Loucy (cell line): ENCODE measurements around the gene CCDC57.

Experiments used
- H2AFZ ChIP-seq: fragments of 200-600 bp; sonication (generic); 2 replicates; pipeline ENCODE4 v1.6.0; 2016; ENCODE audit warnings: antibody characterized with exemption, mild to moderate bottlenecking, low read length, moderate library complexity
- H3F3A ChIP-seq: fragments of 200-600 bp; 2 replicates; pipeline ENCODE4 v1.6.0; 2016; ENCODE audit warnings: antibody characterized with exemption, low read depth, mild to moderate bottlenecking
- H3K27me3 ChIP-seq: fragments of 200-600 bp; sonication (generic); 2 replicates; pipeline ENCODE4 v1.6.1; 2014; ENCODE audit warnings: low read length, mild to moderate bottlenecking; ENCODE audit not compliant: insufficient read depth, poor library complexity, severe bottlenecking
- H3K36me3 ChIP-seq: fragments of 200-600 bp; sonication (generic); 2 replicates; pipeline ENCODE4 v1.6.1; 2016; ENCODE audit warnings: low read length; ENCODE audit not compliant: insufficient read depth
- H3K4me1 ChIP-seq: fragments of 200-600 bp; sonication (generic); 2 replicates; pipeline ENCODE4 v1.5.1; 2014; ENCODE audit warnings: low read length, mild to moderate bottlenecking; ENCODE audit not compliant: insufficient read depth, poor library complexity, severe bottlenecking
- H3K4me2 ChIP-seq: fragments of 200-600 bp; sonication (generic); 2 replicates; pipeline ENCODE4 v1.6.0; 2014; ENCODE audit warnings: antibody characterized with exemption, low read length, low read depth, mild to moderate bottlenecking; ENCODE audit not compliant: poor library complexity, severe bottlenecking
- H3K4me3 ChIP-seq: fragments of 200-600 bp; sonication (generic); 2 replicates; pipeline ENCODE4 v1.5.1; 2014; ENCODE audit warnings: low read length, mild to moderate bottlenecking, mixed read lengths; ENCODE audit not compliant: poor library complexity, severe bottlenecking
- H3K79me2 ChIP-seq: fragments of 200-600 bp; sonication (generic); 2 replicates; pipeline ENCODE4 v1.6.1; 2014; ENCODE audit warnings: low read length; ENCODE audit not compliant: insufficient read depth
- H3K9ac ChIP-seq: fragments of 200-600 bp; sonication (generic); 2 replicates; pipeline ENCODE4 v1.6.0; 2014; ENCODE audit warnings: mild to moderate bottlenecking, low read depth, low read length, moderate library complexity; ENCODE audit not compliant: poor library complexity, severe bottlenecking
- H3K9me2 ChIP-seq: fragments of 200-600 bp; sonication (generic); replicated peaks from 2 replicates; pipeline ENCODE4 v1.6.1; 2016; ENCODE audit warnings: low read depth, low read length, mixed read lengths
- H3K9me3 ChIP-seq: fragments of 200-600 bp; sonication (generic); 2 replicates; pipeline ENCODE4 v1.6.1; 2014; ENCODE audit warnings: mild to moderate bottlenecking, antibody characterized with exemption, low read length, low read depth; ENCODE audit not compliant: insufficient read depth
- H4K20me1 ChIP-seq: fragments of 200-600 bp; sonication (generic); 2 replicates; pipeline ENCODE4 v1.6.0; 2014; ENCODE audit warnings: antibody characterized with exemption, low read length, mild to moderate bottlenecking; ENCODE audit not compliant: insufficient read depth, poor library complexity, severe bottlenecking
- EZH2phosphoT487 ChIP-seq: fragments of 200-600 bp; IDR thresholded peaks from 2 replicates; pipeline ENCODE4 v1.6.1; 2018; ENCODE audit warnings: antibody characterized with exemption, mild to moderate bottlenecking, moderate library complexity, borderline replicate concordance
- TF ChIP-seq, protein P1 (sequence below): fragments of 200-600 bp; sonication (generic); conservative IDR thresholded peaks from 2 replicates; pipeline ENCODE4 v1.5.1; 2014; ENCODE audit warnings: mild to moderate bottlenecking, antibody characterized with exemption, low read length

The CCDC57 gene

DNA sequence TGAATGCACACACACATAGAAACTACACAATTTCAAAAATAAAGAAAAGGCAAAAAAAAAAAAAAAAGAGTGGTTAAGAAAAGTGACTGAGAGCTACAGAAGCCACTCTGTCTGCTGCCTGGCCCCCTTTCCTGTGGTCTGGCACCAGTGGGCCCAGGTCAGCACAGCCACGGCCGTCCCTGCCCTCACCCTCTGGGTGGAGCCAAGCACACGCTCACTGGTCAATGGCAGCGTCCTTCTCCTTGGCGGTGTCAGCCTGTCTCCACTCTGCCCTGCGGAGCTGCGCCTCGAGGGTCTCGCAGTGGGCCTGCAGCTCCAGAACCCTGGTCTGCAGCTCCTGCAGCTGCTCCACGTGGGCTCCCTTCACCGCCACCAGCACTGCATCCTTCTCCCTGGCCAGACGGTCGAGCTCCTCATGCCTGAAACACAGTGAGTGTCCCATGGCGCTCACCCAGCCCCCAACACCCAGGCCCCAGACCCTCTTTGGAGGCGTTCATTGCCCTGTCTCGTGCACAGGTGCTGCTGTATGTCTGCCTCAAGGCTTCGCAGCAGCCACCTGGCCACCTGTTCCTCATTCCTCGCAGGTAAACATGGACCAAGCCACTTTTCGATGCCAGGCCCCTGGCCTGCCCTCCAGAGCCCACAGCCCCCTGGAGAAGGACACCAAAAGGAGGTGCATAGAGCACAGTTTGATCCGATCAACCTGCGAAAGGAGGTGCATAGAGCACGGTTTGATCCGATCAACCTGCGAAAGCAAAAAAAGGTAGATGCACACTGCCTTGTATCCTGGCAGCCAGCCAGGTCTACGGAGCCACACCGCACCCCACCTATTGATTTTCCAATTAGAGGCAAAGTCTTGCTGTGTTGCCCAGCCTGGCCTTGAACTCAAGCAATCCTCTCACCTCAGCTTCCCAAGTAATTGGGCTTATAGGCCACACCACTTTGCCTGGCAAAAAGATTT, 24.4 kb downstream of the CCDC57 start:
- Histone ChIP-seq H3K9ac (no peak overlapping the region), H3K27me3 (no peaks in the 10 kb centered on the region), H3K4me1 (no peaks in the 10 kb centered on the region), H4K20me1 (no peaks in the 10 kb centered on the region), H3K4me2 (no peak overlapping the region), H3K9me2 (no peaks in the 10 kb centered on the region), H3K79me2 (no peaks in the 10 kb centered on the region), H3K36me3 (peaks cover 59% of the 10 kb centered on the region; the same call in 1 of the 2 replicates), H3K4me3 (no peak overlapping the region), H2AFZ (no peak overlapping the region), H3F3A (no peaks in the 10 kb centered on the region), H3K9me3 (no peaks in the 10 kb centered on the region)
- TF ChIP-seq, protein P1, sequence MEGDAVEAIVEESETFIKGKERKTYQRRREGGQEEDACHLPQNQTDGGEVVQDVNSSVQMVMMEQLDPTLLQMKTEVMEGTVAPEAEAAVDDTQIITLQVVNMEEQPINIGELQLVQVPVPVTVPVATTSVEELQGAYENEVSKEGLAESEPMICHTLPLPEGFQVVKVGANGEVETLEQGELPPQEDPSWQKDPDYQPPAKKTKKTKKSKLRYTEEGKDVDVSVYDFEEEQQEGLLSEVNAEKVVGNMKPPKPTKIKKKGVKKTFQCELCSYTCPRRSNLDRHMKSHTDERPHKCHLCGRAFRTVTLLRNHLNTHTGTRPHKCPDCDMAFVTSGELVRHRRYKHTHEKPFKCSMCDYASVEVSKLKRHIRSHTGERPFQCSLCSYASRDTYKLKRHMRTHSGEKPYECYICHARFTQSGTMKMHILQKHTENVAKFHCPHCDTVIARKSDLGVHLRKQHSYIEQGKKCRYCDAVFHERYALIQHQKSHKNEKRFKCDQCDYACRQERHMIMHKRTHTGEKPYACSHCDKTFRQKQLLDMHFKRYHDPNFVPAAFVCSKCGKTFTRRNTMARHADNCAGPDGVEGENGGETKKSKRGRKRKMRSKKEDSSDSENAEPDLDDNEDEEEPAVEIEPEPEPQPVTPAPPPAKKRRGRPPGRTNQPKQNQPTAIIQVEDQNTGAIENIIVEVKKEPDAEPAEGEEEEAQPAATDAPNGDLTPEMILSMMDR: no peak
- TF ChIP-seq EZH2phosphoT487: no peak

- H3K79me2 ChIP-seq: no peaks in the 10 kb centered on the region
- TF ChIP-seq, protein P1: no peak
- TF ChIP-seq EZH2phosphoT487: no peak
Observed at GRCh38 chr17:82187500-82187899, 25.1 kb downstream of the CCDC57 start.

GRCh38 chr17:82186221-82186620, 26.4 kb downstream of the CCDC57 start:
- Histone ChIP-seq H3K4me2 (no peak overlapping the region), H2AFZ (no peak overlapping the region), H3K27me3 (no peaks in the 10 kb centered on the region), H3F3A (no peaks in the 10 kb centered on the region), H3K79me2 (no peaks in the 10 kb centered on the region), H3K9ac (no peak overlapping the region), H3K36me3 (peaks cover 47% of the 10 kb centered on the region; the same call in 1 of the 2 replicates), H3K9me2 (no peaks in the 10 kb centered on the region), H4K20me1 (no peaks in the 10 kb centered on the region), H3K4me3 (no peak overlapping the region), H3K4me1 (no peaks in the 10 kb centered on the region), H3K9me3 (no peaks in the 10 kb centered on the region)
- TF ChIP-seq, protein P1: no peak
- TF ChIP-seq EZH2phosphoT487: no peak

More at GRCh38 chr17:82187500-82187899, 25.1 kb downstream of the CCDC57 start:
- Histone ChIP-seq H3K36me3 (peaks cover 58% of the 10 kb centered on the region; the same call in 1 of the 2 replicates), H3K27me3 (no peaks in the 10 kb centered on the region), H3K4me1 (no peaks in the 10 kb centered on the region), H3K4me2 (no peak overlapping the region), H3F3A (no peaks in the 10 kb centered on the region), H2AFZ (no peak overlapping the region), H3K9me2 (no peaks in the 10 kb centered on the region), H3K4me3 (no peak overlapping the region), H3K9me3 (no peaks in the 10 kb centered on the region), H4K20me1 (no peaks in the 10 kb centered on the region), H3K9ac (no peak overlapping the region)
